ENCODE results near the gene SERPINA10. TPM values are rescaled to one million over a fixed set of nuclear protein-coding genes. Genes with fewer than 3 reads are reported as not detected.
"Not testable (repeated sequence)": the region's sequence is repeated elsewhere in the genome, so short reads cannot be mapped to it uniquely, and the experiment has no call there.

SERPINA10 gene
- total RNA-seq, 4 donors from 2014 or later, result 0.23 to 0.42 TPM; not detected in 2

DNA sequence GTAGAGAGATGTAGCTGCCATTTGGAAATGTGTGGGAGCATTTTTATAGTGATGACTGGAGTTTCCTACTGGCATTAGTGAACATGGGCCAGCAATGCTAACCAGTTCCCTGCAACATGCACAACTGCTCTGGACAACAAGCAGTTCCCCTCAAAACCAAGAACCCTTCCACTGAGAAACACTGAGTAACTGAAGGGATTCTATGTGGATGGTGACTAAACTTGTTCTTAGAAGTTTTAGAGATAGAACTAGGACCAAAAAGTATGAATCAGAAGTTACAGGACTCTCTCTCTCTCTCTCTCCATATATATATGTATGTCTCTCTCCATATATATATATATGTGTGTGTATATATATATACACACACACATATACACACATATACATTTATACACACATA lies 7.9 kb downstream of the SERPINA10 start:
- no peak for DNase-seq
- in situ Hi-C loops (cut with MboI; ENCODE audit: low sequenced_read_pairs in 4 of 4) (no loop called here), intact Hi-C loops (cut with DNase I; ENCODE audit: low total_unique reads) (no loop called here)
- TF ChIP-seq CTCF (IDR thresholded peaks at IDR 0.05 in 4 of 5, conservative IDR thresholded peaks at IDR 0.05 in 1 of 5) (no peak), POLR2A (IDR thresholded peaks at IDR 0.05) (no peak)
- Histone ChIP-seq H3K27ac (no peak overlapping the region), H3K36me3 (no peaks in the 10 kb centered on the region), H3K9me3 (no peaks in the 10 kb centered on the region), H3K4me1 (no peaks in the 10 kb centered on the region), H3K4me3 (no peak overlapping the region), H3K27me3 (no peaks in the 10 kb centered on the region)
- ATAC-seq, result no peak

- Histone ChIP-seq H3K4me3 (no peak overlapping the region), H3K27ac (no peak overlapping the region), H3K36me3 (no peaks in the 10 kb centered on the region), H3K9me3 (no peaks in the 10 kb centered on the region), H3K4me1 (no peaks in the 10 kb centered on the region), H3K27me3 (no peaks in the 10 kb centered on the region)
- no peak for TF ChIP-seq CTCF (IDR thresholded peaks at IDR 0.05 in 4 of 5, conservative IDR thresholded peaks at IDR 0.05 in 1 of 5)
- TF ChIP-seq POLR2A (IDR thresholded peaks at IDR 0.05), result no peak
- intact Hi-C loops (cut with DNase I; ENCODE audit: low total_unique reads) (no loop called here), in situ Hi-C loops (cut with MboI; ENCODE audit: low sequenced_read_pairs in 4 of 4) (no loop called here)
- no peak for ATAC-seq
- no peak for DNase-seq
Measured at GRCh38 chr14:94284221-94284620, 8.8 kb downstream of the SERPINA10 start.

DNA sequence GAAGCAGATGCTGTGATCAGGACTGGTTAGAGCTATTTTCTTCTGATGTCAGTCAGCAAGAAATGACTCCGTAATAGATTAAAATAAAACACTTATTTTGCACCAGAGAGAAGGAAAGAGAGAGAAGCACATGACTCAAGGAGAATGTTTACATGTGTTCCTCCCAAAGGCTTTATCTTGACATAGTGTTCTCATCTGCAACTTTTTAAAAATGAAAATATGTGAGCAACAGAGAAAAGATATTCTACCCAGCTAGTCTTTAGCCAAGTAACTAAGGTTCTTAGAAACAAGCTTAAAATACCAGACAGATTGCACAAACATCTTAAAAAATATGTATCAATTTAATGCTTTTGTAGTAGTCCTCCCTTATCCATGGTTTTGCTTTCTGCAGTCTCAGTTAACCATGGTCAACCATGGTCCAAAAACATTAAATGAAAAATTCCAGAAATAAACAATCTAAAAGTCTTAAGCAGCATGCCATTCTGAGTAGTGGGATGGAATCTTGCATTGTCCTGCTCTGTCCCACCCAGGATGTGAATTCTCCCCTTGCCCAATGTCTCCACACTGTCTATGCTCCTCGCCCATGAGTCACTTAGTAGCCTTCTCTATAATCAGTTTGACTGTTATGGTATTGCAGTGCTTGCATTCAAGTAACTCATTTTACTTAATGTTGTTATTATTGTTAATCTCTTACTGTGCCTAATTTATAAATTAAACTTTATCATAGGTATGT lies 9.9 kb downstream of the SERPINA10 start:
- Histone ChIP-seq H3K4me1 (no peaks in the 10 kb centered on the region), H3K27me3 (no peaks in the 10 kb centered on the region), H3K9me3 (no peaks in the 10 kb centered on the region), H3K27ac (no peak overlapping the region), H3K36me3 (no peaks in the 10 kb centered on the region), H3K4me3 (no peak overlapping the region)
- in situ Hi-C loops (cut with MboI; ENCODE audit: low sequenced_read_pairs in 4 of 4) (no loop called here), intact Hi-C loops (cut with DNase I; ENCODE audit: low total_unique reads) (no loop called here)
- ATAC-seq (no peak), DNase-seq (no peak)
- no peak for TF ChIP-seq CTCF (IDR thresholded peaks at IDR 0.05 in 4 of 5, conservative IDR thresholded peaks at IDR 0.05 in 1 of 5)
- TF ChIP-seq POLR2A (IDR thresholded peaks at IDR 0.05), result no peak

GRCh38 chr14:94278731-94279130 lies 14.3 kb downstream of the SERPINA10 start:
- no peak for DNase-seq
- TF ChIP-seq CTCF (IDR thresholded peaks at IDR 0.05 in 4 of 5, conservative IDR thresholded peaks at IDR 0.05 in 1 of 5) (no peak), POLR2A (IDR thresholded peaks at IDR 0.05) (no peak)

DNA sequence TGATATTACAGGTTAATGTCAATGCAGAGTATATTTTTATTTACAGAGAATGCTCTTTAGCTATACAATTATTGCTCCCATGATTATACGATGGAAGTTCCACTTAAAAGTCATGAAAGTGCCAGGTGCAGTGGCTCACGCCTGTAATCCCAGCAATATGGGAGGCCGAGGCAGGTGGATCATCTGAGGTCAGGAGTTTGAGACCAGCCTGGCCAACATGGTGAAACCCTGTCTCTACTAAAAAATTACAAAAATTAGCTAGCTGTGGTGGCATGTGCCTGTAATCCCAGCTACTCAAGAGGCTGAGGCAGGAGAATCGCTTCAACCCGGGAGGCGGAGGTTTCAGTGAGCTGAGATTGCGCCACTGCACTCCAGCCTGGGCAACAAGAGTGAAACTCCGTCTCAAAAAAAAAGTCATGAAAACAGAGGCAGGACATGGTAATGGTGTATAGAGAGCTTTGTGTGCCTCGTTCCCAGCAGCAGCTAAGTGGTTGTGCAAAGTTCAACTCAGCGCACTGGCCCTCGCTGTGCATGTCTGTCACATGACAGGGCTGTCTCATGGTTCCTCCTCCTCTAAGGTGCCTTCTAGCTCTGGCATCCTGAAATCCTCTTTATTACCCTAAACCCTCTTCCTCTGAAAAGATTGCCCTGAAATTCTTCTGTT lies 16.0 kb downstream of the SERPINA10 start:
- H3K27me3 ChIP-seq; H3K9me3 ChIP-seq; H3K4me3 ChIP-seq; in situ Hi-C loops (cut with MboI; ENCODE audit: low sequenced_read_pairs in 4 of 4); DNase-seq; intact Hi-C loops (cut with DNase I; ENCODE audit: low total_unique reads); H3K4me1 ChIP-seq; H3K27ac ChIP-seq; H3K36me3 ChIP-seq; ATAC-seq: not testable (repeated sequence)

More at GRCh38 chr14:94278731-94279130, 14.3 kb downstream of the SERPINA10 start:
- no peak for ATAC-seq
- Histone ChIP-seq H3K27me3 (no peaks in the 10 kb centered on the region), H3K27ac (no peak overlapping the region), H3K36me3 (no peaks in the 10 kb centered on the region), H3K4me1 (no peaks in the 10 kb centered on the region), H3K4me3 (no peak overlapping the region), H3K9me3 (no peaks in the 10 kb centered on the region)
- intact Hi-C loops (cut with DNase I; ENCODE audit: low total_unique reads), result no loop called here
- in situ Hi-C loops (cut with MboI; ENCODE audit: low sequenced_read_pairs in 4 of 4), result no loop called here
